GM21447 (cell line): ENCODE measurements around the gene ATRN.
"Not testable (repeated sequence)": the region's sequence is repeated elsewhere in the genome, so short reads cannot be mapped to it uniquely, and the experiment has no call there.

ENCODE experiments used
- ATAC-seq: cut with Tn5 transposase; IDR thresholded peaks from one replicate; pipeline ENCODE4 v1.9.1; 2021; ENCODE audit not compliant: unreplicated experiment

ATRN gene

DNA sequence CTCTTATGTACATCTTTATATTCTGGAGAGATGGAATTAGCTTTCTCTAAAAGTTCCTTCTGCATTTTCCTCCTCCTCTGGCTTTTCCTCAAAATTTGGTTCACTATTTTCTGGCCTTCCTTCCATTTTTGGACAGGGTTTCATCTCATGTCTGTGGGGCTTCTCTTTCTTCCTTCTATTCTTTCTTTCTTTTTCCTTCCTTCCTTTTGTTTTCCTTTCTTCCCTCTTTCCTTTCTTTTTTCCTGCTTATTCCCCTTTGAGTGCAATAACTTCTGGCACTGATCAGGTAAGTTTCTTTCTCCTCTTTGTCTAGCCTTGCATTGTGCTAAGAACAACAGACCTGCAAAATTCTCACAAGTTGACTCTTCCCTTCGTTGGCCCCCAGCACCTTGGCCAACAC lies 5.5 kb upstream of the ATRN start:
- ATAC-seq, result no peak

GRCh38 chr20:3470208-3470626 lies 601 bp upstream of the ATRN start:
- ATAC-seq, result no peak

DNA sequence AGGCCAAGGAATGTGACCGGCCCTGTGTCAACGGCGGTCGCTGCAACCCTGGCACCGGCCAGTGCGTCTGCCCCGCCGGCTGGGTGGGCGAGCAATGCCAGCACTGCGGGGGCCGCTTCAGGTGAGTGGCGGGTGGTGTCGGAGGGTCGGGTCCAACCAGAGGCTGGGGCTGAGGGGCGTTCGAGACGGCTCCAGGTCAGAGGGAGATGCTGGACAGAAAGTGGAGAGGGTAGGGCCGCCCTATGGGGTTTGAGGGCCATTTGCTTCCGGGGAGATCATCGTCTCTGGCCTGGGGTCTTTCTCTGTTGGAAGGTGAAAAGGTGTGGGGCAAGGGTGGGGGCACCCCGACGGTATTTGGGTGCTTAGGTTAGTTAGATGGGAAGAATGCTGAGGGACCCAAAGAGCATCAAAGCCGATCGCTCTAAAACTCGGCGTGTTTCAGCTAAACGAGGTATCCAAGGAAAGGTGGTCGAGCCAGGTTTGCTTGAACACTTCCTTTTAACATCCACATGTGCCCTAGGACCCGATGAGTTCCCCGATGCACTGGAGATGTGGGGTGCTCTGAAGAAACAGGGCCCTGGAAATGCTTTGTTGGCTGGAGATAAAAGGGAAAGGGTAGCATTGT lies 691 bp downstream of the ATRN start:
- peak; percentile 17 for ATAC-seq

DNA sequence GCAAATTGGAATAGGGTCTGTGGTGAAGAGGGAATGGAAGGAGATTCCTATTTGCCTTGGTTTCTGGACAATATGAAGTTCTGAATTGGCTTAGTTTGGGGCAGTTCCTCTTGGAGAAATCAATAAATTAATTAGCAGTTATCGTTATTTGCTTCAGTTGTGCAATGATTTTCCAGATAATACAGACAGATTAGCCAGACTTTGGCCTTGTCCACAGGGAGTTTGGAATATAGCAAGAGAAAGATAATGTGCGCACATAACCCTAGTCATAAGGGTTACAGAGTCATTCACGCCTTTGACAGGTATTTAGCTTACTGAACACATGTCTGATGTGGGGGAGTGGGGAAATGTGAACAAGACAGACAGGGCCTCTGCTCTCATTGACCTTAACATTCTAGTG lies 1.3 kb downstream of the ATRN start:
- no peak for ATAC-seq

DNA sequence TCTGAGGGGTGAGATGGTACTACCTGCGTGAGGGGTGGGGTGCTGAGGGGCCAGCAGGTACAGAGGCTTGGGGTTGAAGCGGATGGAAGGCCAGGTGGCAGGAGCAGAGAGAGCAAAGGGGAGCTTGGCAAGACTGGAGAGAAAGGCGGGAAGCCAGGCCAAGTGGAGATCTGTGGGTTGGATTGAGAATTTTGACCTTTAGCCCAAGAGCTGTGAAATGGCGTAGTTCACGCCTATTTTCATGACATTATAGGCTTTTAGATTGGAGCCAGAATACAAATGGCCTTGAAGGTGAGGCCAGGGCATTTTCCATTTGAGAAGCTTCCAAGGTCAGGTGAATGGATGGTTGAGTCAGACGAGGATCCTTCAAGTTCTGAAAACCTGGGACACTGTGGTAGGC lies 2.5 kb downstream of the ATRN start:
- ATAC-seq, result no peak

GRCh38 chr20:3473944-3474343 lies 3.1 kb downstream of the ATRN start:
- no peak for ATAC-seq

GRCh38 chr20:3477003-3477860 lies 6.4 kb downstream of the ATRN start:
- not testable (repeated sequence) for ATAC-seq

- no peak for ATAC-seq
Measured at GRCh38 chr20:3477861-3478544, 7.2 kb downstream of the ATRN start.

DNA sequence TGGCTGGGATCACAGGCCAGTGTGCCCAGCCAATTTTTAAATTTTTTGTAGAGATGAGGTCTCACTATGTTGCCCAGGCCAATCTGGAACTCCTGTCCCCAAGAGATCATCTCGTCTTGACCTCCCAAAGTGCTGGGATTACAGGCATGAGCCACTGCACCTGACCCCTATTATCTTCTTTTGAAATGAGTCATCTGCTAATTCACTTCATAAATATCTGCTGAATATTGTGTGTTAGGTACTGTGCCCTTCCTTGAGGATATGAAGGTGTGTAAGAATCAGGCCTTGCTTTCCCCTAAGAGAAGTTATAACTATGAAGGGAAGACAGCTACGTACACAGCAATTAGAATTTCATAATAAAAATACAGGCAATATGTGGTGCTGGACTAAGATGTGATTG lies 8.2 kb downstream of the ATRN start:
- no peak for ATAC-seq

DNA sequence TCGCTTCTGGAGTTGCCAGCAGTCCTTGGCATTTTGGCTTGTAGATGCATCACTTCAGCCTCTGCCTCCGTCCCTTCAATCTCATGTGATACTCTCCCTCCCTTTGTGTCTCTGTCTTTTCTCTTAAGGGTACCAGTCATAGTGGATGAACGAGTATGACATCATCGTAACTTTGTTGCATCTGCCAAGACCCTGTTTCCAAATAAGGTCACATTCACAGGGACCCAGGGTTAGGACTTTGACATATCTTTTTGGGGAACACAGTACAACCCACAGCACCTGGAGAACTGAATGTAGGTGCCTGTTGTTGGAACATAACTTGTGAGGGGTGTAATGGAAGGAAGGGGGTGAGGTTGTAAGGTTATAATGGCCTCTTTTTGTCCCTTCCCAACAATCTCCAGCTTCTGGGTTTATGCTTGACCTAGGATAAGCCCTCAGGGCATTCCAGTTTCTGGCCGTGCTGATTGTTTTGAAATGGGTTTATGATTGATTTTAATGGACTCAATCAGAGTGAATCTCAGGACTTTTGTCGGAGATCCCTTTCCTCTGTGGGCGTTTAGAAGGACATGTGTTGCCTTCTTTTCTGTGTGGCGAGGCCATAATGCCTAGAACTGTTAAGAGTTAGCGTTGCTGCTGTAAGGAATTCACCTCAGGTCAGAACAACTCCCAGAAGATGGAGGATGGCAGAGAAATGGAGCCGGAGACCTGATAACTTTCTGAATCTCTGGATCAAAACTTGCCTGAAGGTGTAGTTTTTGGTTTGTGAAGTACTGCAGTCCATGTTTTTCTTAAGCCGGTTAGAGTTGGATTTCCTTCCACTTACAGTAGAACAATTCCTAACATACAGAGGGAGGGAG lies 9.2 kb downstream of the ATRN start:
- no peak for ATAC-seq

- no peak for ATAC-seq
Measured at GRCh38 chr20:3483309-3483708, 12.5 kb downstream of the ATRN start.

DNA sequence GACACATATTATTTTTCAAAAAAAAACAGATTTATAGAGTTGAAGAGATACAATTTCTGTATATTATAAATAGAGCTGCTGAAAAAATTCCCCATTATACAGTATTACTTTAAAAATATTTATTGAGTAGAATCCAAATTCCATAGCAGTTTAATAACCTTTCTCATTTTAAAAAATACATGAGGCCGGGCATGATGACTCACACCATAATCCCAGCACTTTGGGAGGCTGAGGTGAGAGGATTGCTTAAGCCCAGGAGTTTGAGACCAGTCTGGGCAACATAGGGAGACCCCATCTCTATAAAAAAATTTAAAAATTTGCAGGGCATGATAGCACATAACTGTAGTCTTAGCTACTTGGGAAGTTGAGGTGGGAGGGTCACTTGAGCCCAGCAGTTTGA lies 13.0 kb downstream of the ATRN start:
- no peak for ATAC-seq

DNA sequence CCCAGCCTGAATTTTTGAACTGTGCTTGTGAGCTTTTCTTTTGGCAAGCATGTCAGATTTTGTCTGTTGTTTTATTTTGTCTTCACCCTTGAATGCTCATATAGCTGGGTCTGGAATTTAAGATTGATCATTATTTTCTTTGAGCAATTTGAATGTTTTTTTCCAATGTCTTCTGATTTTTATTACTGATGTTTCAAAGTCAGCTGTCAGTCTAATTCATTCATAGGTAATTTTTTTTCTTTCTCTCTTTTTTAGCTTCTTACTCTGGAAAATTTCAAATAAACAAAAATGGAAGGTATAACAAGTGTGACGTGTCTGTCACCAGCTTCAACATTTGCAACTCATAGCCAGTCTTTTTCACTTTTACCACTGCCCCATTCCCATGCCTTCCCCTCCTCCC lies 15.1 kb downstream of the ATRN start:
- ATAC-seq, result no peak

- no peak for ATAC-seq
Measured at GRCh38 chr20:3486850-3487249, 16.0 kb downstream of the ATRN start.

DNA sequence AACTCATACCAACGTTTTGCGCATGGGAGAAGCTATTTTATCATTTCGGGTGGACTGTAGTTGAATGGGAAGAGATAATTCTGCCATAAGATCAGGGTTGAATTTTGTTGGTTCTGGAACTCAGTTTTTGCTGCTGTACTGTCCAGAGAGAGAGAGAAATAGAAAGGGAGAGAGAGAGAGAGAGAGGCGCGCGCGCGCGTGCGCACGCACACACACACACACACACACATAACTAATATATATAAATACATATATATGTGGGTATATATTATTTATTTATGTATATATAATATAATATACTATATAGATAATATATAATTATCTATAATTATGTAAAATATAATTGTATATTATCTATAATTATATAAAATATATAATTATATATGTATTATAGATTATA lies 21.9 kb downstream of the ATRN start:
- ATAC-seq, result no peak

DNA sequence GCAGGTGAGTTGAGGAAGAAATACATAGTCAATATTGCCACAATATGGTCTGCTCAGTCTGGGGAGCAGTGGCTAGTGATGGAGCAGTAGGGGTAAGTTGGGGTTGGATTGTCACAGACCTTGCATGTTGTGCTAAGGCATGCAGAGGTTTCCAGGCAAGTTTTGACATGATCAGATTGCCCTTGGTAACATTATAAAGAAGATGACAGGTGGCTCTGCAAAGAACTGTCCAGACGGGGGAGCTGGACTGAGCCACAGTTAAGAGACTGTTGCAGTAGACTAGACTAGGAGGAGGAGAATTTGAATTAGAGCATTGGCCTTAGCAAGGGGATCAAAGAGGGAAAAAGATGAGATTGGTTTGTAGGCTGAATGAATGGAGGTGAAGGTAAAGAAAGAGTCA lies 23.4 kb downstream of the ATRN start:
- no peak for ATAC-seq

GRCh38 chr20:3502878-3503277 lies 32.1 kb downstream of the ATRN start:
- no peak for ATAC-seq

- ATAC-seq, result no peak
Measured at GRCh38 chr20:3505148-3505547, 34.3 kb downstream of the ATRN start.

DNA sequence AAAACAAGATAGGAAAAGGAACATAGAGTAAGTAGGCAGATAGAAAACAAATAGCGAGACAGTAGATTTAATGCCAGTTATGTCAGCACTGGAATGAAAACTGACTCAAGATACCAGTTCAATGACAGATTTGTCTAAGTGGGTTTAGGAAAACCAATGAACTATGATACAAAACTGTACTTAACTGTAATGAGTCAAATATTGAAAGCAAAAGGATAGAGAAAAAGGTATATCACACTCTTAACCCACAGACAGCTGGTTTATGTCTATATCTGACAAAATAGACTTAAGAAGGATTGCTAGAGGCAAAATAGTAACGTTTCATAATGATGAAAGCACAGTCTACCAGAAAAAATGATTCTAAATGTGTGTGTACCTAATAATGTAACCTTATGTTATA lies 38.2 kb downstream of the ATRN start:
- no peak for ATAC-seq

DNA sequence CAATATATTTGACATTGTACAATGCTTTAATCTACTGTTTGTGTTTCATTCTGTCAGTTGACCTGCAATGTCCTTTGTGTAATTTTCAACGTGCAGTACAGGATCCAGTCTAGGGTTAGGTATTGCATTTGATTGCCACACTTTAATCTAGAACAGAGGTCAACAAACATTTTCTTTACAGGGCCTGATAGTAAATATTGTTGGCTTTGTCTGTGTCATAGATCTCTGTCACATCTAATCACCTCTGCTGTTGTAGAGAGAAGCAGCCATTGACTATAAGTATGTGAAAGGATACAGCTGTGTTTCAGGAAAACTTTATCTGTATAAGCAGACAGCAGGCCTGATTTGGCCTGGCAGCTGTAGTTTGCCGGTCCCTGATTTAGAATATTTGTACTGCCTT lies 39.3 kb downstream of the ATRN start:
- no peak for ATAC-seq

GRCh38 chr20:3512239-3512638 lies 41.4 kb downstream of the ATRN start:
- not testable (repeated sequence) for ATAC-seq
